ENCODE measurements around the gene ZCCHC13.
"Not testable (repeated sequence)": the region's sequence is repeated elsewhere in the genome, so short reads cannot be mapped to it uniquely, and the experiment has no call there.

Gene ZCCHC13

GRCh38 chrX:74304016-74304415 lies at the start of gene ZCCHC13:
Gene ZCCHC13 (plus strand): TSS chrX:74304180. CDS start chrX:74304267, 87 bp downstream.
- no peak for DNase-seq (ENCODE audit: low read depth)

GRCh38 chrX:74258111-74258510 lies 45.9 kb upstream of the ZCCHC13 start:
- not testable (repeated sequence) for DNase-seq (ENCODE audit: low read depth)

DNA sequence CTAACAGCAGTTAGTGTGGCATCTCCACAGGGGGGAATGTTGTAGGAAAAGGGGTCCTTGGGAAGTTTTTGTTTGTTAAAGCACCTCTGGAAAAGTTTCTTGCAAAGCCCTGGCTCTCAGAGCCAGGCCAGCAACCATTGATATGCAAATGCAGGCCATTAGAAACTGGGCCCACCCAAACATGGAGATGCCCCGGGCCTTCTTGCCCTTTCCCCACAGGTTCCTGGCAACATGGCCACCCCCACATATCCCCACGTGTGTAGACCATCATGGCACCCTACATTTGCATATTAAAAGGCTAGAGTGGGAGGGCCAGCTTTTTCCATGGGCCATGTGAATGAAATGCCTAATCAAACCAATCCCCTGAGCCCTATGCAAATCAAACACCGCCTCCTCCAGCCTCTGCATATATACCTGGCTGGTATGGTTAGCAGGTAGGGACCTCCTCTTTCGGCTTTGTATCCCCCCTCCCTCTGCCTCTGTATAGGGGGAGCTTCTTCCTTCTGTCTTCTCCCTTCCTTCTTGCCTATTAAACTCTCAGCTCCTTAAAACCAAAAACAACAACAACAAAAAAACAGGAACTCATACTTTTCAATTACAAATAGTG lies 44.0 kb upstream of the ZCCHC13 start:
- no peak for DNase-seq (ENCODE audit: low read depth)

DNA sequence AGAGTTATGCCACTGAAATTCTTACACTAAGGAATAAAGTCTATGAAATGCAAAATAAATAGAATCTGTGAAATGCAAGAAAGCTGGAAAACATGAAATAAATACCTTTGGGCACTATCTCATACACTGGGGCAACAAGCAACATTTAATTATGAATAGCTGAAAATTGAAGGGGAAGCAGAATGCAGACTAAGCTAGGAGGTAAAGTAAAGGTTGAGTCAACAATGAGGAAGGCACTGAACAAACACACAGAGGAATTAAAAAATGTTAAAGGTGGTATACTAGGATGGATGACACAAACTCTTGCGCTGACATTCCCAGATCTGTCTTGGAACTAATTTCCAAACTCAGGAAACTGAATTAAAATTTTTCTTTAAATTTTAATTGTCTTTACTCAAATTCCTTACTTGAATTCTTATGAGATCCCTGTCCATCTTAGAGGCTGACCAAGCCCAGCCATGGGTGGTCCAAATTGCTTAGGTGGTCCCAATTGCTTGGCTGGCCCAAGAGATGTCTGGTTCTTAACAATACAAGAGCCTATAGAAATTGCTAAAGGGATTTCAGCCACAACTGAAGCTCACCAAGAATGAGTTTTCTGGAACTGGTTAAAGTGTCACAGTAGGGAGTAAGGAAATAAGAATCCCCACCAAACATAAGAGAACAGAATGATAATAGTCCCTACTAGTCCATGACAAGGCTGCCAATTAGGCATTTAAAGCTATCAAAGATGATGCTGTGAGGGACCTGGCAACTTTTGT lies 41.3 kb upstream of the ZCCHC13 start:
- DNase-seq (ENCODE audit: low read depth), result no peak

- DNase-seq (ENCODE audit: low read depth), result no peak
Measured at GRCh38 chrX:74270393-74270792, 33.6 kb upstream of the ZCCHC13 start.

DNA sequence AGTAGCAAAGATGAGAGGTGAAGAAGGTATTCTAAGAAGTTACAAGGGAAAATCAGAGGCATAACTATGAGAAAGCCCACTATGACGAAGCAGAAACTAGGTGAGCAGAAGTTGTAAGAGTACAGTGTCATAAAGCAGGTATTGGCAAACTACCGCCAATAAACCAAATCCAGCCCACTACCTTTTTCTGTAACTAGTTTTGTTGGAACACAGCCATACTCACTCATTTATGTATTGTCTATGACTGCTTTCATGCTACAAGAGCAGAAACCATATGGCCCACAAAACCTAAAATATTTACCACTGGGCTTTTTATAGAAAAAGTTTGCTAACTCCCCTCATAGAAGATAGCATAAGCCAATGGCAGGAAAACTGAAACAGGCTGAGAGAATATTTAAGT lies 31.8 kb upstream of the ZCCHC13 start:
- DNase-seq (ENCODE audit: low read depth), result no peak

DNA sequence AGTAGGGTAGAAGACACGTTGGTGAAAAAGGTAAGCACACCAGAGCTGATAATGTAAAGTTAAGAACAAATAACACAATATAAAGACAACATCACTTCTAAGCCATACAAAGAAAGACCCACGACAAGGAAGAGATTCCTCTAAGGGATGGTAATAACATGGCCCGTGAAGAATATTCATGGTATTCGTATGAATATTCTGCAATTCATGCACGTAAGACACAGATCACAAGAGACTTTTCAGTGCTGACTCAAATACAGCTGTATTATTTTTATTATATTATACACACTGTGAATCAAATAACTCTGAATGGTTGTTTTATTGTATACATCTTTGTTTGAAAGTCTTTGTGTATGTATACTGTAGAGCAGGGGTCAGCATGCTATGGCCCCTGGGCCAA lies 29.5 kb upstream of the ZCCHC13 start:
- no peak for DNase-seq (ENCODE audit: low read depth)

DNA sequence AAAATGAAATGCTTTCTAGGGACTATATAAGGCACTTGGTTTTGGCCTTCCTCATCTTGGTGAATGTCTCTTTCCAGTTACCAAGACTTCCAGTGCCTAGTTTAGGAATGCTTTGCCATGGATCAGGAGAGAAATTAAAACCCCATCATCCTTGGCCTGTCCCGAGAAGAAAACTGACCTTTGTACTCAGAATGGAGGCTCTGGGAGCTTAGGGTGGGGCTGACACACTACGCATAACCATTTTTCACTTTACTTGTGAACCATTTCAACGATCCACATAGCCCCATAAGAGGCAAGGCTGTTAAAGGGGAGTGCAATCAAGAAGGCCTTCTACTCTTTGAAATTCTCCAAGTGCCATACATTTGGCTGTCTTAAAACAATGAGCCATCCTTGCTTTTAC lies 26.7 kb upstream of the ZCCHC13 start:
- no peak for DNase-seq (ENCODE audit: low read depth)

GRCh38 chrX:74277846-74278245 lies 26.1 kb upstream of the ZCCHC13 start:
- DNase-seq (ENCODE audit: low read depth), result no peak

DNA sequence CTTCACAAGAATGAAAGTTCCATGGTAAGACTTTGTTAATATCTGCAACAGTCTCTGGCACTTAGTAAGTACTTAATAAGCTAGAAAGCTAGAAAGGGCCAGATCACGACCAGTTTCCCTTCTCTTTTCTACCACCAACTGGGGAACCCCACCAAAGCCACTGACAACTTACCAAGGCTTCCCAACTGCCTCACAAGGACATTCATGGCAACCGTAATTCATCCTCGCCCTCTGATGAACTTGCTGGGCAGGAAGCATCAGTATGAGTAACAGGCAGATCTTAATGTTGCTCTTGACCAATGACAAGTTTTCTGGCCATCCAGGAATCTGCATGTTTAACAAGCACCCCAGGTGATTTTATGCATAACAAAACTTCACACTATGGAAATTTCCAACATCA lies 23.2 kb upstream of the ZCCHC13 start:
- no peak for DNase-seq (ENCODE audit: low read depth)

DNA sequence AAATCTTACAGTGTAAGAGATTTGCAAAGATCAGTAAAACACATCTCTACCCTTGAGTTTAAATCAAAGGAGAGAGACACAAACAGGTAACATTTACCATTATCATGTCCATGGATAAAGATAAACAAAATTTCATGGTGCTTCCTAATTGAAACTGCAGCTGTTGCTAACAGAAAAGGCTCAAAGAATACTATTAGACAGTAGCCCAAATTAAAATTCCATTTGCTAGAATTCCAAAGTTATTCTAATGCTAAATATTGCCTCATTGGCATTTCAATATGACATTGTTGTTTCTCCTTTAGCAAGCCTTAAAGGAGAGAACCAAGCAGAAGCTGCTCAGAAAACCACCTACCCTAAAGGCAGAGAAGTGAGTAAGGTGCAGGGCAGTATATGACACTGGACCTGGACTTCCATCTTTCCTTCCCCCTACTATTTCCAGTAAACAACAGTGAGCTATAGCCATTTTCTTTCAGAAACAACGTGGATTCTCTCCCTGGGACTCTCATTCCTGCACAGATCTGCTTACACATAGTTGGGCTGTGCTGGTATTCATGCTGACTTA lies 19.5 kb upstream of the ZCCHC13 start:
- no peak for DNase-seq (ENCODE audit: low read depth)

DNA sequence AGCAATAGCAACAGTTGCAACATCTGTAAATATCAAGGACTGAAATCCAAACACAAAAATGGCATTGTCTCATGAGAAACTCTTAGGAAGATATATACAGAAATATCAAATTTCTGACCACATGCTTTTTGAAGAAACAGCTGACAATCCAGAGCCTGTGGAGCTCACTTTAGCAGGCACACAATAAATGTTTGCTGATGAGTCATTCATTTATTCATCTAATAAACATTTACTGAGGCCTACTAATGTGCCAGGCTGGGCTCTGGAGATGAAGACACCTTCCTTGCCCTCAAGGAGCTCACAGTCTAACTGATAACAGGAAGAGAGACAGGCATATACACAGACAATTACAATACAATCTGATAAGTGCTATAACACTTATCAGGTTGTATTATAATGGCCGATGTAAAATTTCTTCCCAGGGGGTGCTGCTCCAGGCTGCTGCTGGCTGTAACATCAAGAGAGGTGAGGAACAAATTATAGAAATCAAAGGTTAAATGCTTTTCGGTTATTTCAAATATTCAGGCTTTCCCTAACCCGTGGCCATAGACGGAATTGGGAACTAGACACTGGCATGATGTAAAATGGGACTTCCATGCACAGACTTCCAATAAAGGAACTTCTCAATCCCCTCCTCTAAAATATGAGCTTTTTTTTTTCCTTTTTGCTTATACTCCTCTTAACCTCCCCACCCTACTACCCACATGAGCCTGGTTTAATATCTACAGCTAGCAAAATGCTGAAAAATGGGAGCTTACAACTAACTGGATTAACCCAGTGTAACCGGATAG lies 16.8 kb upstream of the ZCCHC13 start:
- DNase-seq (ENCODE audit: low read depth), result no peak

DNA sequence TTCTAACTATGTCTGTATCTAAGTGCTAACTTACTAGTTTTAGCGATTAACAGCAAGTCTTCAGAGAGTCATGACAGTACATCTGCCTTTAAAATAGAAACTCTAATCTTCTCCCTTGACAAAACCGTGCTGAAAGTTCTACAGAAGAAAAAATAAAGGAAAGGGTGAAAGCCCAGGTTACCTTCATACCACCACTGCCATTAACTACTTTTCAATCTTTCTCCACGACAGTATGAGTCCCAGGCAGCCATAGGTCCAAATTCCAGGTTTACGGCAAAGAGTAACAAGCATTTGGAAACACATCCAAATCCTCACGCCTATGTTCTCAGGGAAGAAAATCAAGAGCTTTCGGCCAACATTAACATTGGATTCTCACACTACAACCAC lies 12.4 kb upstream of the ZCCHC13 start:
- DNase-seq (ENCODE audit: low read depth), result no peak

GRCh38 chrX:74291964-74292807 lies 11.8 kb upstream of the ZCCHC13 start:
- DNase-seq (ENCODE audit: low read depth), result peak; percentile 67

GRCh38 chrX:74292808-74293123 lies 11.2 kb upstream of the ZCCHC13 start:
- DNase-seq (ENCODE audit: low read depth), result no peak

DNA sequence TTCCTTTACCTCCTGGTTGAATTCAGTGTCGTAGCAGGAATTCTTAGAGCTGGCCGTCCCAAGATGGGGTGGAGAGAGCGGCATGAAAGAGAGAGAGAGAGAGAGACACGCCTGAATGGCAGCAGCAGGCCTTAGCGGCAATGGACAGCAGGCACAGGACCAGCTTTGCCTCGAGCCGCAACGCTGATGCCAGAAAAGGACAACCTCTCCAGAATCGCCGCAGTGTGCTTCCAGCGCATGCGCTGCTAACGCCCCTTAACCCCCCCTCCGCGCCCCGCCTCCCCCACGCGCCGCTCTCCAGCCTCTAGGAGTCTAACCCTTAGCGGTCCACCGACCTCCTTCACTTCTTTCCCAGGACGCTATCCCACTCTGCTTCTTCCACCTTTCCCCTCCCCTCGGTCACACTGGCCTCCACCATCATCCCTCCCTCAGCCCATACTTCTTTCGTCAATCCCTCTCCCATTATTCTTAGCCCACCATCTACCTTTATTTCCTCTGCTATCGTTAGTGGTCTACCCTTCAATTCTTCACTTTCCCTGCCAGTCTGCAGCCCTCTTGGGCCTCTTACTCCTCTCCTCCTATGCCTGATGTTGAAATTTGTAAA lies 10.5 kb upstream of the ZCCHC13 start:
- DNase-seq (ENCODE audit: low read depth), result peak; percentile 52

DNA sequence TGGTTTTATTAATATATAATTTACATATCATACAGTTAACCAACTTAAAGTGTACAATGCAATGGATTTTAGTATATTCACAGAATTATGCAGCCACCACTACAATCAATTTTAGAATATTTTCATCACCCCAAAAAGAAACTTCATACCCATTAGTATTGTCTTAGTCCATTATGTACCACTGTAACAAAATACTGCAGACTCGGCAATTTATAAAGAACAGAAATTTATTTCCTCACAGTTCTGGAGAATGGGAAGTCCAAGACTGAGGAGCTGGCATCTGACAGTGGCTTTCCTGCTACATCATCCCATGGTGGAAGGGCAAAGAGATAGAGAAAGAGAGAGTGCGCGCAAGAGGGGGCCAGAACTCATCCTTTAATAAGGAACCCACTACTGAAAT lies 8.9 kb upstream of the ZCCHC13 start:
- DNase-seq (ENCODE audit: low read depth), result no peak

- DNase-seq (ENCODE audit: low read depth), result no peak
Measured at GRCh38 chrX:74297766-74298165, 6.2 kb upstream of the ZCCHC13 start.

GRCh38 chrX:74300869-74301268 lies 3.1 kb upstream of the ZCCHC13 start:
- DNase-seq (ENCODE audit: low read depth), result no peak

- DNase-seq (ENCODE audit: low read depth), result no peak
Measured at GRCh38 chrX:74318672-74319071, 14.7 kb downstream of the ZCCHC13 start.

DNA sequence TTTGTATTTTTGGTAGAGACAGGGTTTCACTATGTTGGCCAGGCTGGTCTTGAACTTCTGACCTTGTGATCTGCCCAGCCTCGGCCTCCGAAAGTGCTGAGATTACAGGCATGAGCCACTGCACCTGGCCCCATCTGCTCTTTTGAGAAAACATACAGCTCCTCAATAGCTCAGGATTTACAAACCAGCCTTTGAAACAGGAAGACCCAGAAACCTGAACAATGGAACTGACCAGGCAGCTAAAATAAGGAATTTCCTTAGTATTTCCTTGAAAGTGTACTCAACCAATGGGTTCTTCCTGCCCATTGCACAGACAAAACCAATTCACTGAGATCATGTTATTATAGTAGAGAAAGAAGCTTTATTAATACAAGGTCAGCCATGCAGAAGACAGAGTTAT lies 15.3 kb downstream of the ZCCHC13 start:
- not testable (repeated sequence) for DNase-seq (ENCODE audit: low read depth)

- no peak for DNase-seq (ENCODE audit: low read depth)
Measured at GRCh38 chrX:74321191-74321590, 17.2 kb downstream of the ZCCHC13 start.

All from T-helper 22 cell (primary cell).